HEK293 (cell line): ENCODE measurements around the gene DPH7.
"Not testable (repeated sequence)": the region's sequence is repeated elsewhere in the genome, so short reads cannot be mapped to it uniquely, and the experiment has no call there.

Source experiments
- CTCF ChIP-seq: fragments of 450-650 bp; formaldehyde crosslinking; IDR thresholded peaks from 2 replicates; pipeline ENCODE4 v1.5.1; 2016; ENCODE audit warnings: missing biosample characterization, missing genetic modification characterization
- MEIS1 ChIP-seq: sonication (generic); formaldehyde crosslinking; IDR thresholded peaks from 2 replicates; pipeline ENCODE4 v1.8.1; 2022; ENCODE audit warnings: missing genetic modification reagents, mild to moderate bottlenecking, borderline replicate concordance
- SETDB1 ChIP-seq: IDR thresholded peaks from one replicate; pipeline ENCODE4 v1.6.1; 2017; ENCODE audit warnings: mild to moderate bottlenecking, low read length, moderate library complexity, mixed read lengths; ENCODE audit not compliant: insufficient read length
- ZNF16 ChIP-seq: fragments of 450-650 bp; formaldehyde crosslinking; IDR thresholded peaks from 2 replicates; pipeline ENCODE4 v1.5.1; 2016; ENCODE audit warnings: low read depth, missing biosample characterization, missing genetic modification characterization
- ZNF302 ChIP-seq: fragments of 450-650 bp; formaldehyde crosslinking; IDR thresholded peaks from 2 replicates; pipeline ENCODE4 v1.5.1; 2016; ENCODE audit warnings: missing biosample characterization, missing genetic modification characterization, low read depth
- ZNF335 ChIP-seq: fragments of 450-650 bp; formaldehyde crosslinking; conservative IDR thresholded peaks from 2 replicates; pipeline ENCODE4 v1.5.1; 2016; ENCODE audit warnings: missing biosample characterization, missing genetic modification characterization
- ZNF473 ChIP-seq: fragments of 450-650 bp; formaldehyde crosslinking; IDR thresholded peaks from 2 replicates; pipeline ENCODE4 v1.5.1; 2017; ENCODE audit warnings: missing biosample characterization, missing genetic modification characterization
- ZNF626 ChIP-seq: fragments of 450-650 bp; sonication (Bioruptor Pico); formaldehyde crosslinking; IDR thresholded peaks from 2 replicates; pipeline ENCODE4 v1.5.1; 2018; ENCODE audit warnings: missing biosample characterization, missing genetic modification characterization, inconsistent platforms
- ZNF747 ChIP-seq: fragments of 450-650 bp; formaldehyde crosslinking; IDR thresholded peaks from 2 replicates; pipeline ENCODE4 v1.5.1; 2016; ENCODE audit warnings: missing biosample characterization, missing genetic modification characterization

GRCh38 chr9:137622211-137622610, 43.5 kb upstream of the DPH7 start:
- TF ChIP-seq CTCF (tag by site-specific recombination); ZNF626 (tag by site-specific recombination); ZNF747 (tag by site-specific recombination); ZNF473 (tag by site-specific recombination); ZNF335; SETDB1; ZNF302 (tag by site-specific recombination); MEIS1 (CRISPR knock-in tag); ZNF16 (tag by site-specific recombination): not testable (repeated sequence)
